ENCODE results near the gene LILRA6.
"Not testable (repeated sequence)": the region's sequence is repeated elsewhere in the genome, so short reads cannot be mapped to it uniquely, and the experiment has no call there.

The LILRA6 gene

GRCh38 chr19:54266133-54266532 is 23.5 kb upstream of the LILRA6 start:
- DNase-seq: peak in 31 of 56 donors; percentile 4 to 72 (median 35)

DNA sequence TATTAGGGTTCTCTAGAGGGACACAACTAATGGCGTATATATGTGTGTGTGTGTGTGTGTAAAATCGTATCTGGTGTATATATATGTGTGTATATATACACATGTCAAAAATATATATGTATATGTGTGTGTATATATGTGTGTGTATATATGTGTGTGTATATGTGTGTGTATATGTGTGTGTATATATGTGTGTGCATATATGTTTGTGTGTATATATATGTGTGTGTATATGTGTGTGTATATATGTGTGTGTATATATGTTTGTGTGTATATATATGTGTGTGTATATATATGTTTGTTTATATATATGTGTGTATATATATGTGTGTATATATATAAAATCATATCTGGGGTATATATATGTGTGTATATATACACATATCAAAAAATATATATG is 19.9 kb upstream of the LILRA6 start:
- no peak for DNase-seq

DNA sequence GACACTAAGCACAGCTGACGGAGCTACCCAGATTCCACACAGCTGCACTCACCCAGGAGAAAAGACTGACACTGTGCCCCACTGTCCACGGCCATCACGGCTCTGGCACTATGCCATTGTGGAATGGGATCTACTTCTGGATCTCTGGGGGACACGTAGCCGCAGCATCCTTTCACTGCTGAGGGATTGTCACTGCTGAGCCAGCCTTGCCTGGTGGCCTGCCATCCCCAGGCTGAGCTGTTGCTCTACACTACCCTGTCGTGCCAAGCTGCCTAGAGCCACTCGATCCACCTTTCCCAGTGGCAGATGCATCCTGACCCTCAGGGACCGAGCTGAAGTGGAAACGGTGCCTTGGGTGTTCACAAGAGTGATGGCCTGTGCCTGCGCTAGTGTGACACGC is 19.5 kb upstream of the LILRA6 start:
- no peak for DNase-seq

DNA sequence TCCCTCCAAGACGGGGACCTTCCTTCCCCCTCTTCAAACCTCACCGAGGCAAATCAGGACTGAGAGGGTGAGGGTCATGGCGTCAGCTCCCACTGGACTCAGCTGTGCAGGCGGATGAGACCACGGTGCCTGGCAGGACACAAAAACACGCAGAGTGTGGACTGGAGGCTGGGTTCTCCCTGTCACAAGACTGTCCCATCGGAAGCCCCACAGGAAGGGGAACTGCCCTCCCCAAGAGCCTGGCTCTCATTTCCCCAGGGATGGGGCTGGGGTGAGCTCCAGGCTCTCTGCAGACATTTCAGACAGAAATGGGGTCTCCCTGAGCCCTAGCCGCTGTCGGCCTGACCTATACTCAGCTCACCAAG is 14.5 kb upstream of the LILRA6 start, which contains the start of gene LILRB5:
LILRB5 (minus strand) TSS at position 158 of the 365 bp plus-strand sequence; CDS start at position 78, 80 bp downstream.
- no peak for DNase-seq

DNA sequence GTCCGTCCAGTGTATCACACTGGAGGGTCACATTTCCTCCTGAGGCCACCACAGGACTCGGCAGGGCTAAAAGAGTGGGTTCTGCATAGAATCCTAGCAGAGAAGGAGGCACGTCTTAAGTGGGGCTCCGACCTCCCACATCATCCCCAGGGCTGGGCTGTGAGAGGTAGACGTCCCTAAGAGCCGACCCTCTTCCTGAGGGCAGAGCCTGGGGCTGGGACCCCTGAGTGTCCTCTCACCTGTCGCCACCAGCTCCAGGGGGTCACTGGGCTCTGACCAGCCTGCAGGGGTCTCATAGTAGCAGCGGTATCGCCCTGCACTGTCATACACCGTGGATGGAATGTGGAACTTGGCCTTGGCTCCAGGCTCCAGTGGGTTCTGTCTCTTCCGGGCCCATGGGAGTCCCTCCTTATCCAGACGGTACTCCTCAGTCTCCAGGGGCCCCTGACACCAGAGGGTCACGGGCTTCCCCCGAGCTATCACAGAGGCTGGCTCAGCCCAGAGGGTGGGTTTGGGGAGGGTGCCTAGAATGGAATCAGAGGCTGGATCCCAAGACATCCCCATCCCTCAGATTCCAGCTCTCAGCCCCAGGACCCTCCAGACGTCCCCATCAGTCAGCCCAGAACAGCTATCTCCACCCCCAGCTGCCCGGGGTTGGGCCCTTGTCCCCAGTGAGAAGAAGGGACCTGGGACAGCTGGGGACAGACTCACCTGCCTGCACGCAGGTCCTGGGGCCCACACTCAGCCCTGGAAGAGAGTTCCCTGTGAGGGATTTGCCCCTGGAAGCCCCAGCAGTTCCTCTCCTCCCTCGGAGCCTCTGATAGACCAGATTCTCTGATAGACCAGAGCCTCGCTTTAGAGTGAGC is 13.9 kb upstream of the LILRA6 start:
- no peak for DNase-seq

GRCh38 chr19:54255105-54255775 is 12.7 kb upstream of the LILRA6 start:
- DNase-seq: no peak

DNA sequence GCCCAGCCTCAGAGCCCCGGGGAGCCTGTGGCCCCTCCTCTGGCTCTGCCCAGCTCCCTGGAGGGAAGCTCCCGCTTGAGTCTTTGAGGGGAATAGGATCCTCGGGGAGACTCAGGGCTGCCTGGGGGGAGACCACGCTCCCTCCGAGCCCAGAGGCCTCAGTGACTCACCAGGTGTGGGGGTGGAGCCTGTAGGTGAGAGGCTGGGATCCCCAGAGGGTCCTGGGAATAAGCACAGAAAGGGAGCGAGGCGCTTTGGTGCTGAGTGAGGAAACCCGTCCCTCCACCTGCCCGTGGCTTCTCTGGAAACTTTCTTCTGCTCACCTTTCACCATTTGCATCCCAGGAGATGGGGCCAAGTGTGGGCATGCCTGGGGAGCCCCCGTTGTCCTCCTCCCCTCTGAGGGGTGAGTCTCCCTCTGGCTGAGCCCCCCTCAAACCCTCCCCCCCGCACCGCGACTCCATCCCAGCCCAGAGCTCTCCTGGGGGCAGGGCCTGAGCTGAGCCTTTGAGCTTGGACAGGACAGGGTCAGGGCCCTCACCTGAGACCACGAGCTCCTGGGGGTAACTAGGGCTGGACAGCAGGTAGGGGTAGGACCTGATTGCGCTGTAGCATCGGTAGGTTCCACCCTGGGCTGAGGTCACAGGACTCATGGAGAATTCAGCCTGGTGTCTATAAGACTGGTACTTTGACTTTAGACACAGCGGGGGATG is 11.8 kb upstream of the LILRA6 start:
- no peak for DNase-seq

DNA sequence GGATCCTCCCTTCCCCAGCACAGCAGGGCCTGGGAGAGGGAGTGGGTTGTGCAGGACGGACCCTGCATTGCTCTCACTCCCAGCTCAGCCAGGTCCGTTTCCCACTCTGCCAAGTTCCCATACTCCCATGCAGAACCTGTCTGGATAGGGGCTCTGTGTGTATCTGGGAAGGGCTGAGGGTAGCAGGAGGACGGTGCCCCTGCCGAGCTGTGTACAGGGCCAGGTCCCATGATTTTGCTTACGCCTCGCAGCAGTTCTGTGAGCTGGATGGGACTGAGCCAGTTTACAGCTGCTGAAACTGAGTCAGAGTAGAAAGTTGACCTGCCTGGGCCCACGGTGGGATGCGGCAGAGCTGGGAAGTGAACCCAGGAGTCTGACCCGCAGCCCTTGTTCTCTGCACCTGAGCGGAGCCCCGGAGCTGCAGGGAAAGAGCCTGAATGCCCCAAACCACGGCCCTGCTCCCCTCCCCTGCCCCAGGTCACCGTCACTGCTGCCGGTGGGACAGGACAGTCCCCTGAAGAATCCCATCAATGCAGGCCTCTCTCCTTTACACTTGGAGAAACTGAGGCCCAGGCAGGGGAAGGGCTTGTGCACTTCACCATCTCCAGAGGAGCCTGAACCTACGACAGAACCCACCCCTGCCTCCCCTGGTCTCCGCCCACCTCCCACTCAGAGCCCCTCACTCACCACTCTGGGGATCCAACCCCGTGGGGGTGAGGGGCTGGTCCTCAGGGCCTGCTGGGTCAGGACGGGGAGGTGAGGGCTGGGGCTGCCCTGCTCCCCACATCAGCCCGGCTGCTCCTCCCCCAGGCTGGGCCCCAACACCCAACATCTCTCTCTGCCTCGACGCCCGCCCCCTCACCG is 11.0 kb upstream of the LILRA6 start:
- DNase-seq: no peak

DNA sequence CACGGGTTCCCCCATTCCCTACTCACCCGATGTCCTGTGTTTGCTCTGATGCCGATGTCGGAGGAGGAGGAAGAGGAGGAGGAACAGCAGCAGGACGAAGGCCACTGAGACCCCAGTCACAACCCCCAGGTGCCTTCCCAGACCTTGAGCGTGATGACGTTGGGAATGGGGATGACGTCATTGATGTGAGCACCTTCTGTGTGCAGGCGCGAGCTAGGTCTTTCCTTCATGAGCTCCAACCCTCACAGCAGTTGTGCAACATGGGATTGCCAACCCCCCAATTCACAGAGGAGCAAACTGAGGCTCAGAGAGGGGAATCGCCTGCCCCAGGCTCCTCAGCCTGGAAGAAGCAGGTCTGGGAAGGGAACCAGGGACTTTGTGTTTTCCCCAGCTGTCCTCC is 10.3 kb upstream of the LILRA6 start:
- DNase-seq: no peak

DNA sequence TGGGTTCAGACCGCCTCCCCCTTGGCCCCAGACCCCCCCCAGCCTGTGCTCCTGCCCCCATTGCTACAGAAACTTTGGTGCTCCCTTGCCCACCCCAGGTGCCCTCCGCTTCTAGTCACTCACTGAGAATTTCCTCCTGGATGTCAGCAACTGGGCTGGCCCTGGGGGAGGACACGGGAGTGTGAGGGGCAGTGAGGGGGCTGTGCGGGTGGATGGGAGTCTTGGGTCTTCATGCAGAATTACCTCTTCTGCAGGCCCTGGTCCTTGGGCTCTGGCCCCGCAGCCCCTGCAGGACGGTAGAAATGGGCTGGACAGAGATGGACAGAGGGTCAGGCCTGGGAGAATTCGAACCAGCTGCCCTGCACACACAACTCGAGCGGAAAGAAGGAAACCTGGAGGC is 9.7 kb upstream of the LILRA6 start:
- DNase-seq: no peak

- DNase-seq: peak in 13 of 56 donors; percentile 1 to 38 (median 16)
These were observed 5.5 kb upstream of the LILRA6 start for GRCh38 chr19:54248016-54248601.

DNA sequence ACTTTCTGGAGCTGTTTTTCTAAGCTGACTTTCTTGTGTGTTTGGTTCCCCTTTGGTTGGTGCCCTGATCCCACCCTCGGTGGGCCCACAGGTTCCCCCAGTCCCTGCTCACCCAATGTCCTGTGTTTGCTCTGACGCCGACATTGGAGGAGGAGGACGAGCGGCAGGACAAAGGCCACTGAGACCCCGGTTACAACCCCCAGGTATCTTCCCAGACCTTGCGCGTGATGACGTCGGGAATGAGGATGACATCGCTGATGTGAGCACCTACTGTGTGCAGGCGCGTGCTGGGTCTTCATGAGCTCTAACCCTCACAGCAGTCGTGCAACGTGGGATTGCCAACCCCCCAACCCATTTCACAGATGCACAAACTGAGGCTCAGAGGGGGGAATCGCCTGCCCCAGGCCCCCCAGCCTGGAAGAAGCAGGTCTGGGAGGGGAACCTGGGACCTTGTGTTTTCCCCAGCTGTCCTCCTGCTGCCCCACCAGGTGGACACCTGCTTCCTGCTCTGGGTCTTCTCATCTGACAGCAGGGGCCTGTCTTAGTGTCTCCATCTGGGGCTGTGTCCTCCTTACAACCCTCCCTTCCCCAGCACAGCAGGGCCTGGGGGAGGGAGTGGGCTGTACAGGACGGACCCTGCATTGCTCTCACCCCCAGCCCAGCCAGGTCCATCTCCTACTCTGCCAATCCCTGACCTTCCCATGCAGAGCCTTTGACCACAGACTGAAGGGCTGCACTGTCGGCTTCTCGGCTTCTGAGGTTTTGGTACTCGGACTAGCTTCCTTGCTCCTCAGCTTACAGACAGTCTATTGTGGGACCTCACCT is 4.7 kb upstream of the LILRA6 start:
- no peak for DNase-seq

GRCh38 chr19:54245936-54246335 is 3.3 kb upstream of the LILRA6 start:
- no peak for DNase-seq

DNA sequence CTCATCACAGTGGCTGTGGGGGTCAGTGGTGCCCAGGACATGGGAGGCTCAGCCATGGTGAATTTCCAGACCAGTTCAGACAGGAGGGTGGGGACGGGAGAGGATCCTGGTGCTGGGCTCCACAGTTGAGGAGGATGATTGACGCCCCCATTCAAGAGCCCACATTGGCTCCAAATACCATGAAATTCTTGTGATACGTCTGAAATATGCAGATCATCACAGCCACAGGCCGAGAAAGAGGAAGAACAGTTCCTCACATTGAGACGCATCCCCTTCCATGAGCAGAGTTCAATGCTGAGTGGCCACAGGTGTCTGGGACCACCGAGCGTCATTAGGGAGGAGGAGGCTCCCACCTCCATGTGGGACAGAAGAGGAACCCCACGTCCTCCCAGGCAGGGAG is 1.2 kb upstream of the LILRA6 start:
- DNase-seq: not testable (repeated sequence)

- not testable (repeated sequence) for DNase-seq
These were observed 356 bp downstream of the LILRA6 start for GRCh38 chr19:54242234-54242633.

GRCh38 chr19:54240372-54241336 is 1.9 kb downstream of the LILRA6 start:
- DNase-seq: not testable (repeated sequence)

- not testable (repeated sequence) for DNase-seq
These were observed 2.9 kb downstream of the LILRA6 start for GRCh38 chr19:54239491-54240371.

All from nucleus accumbens (tissue), 56 donors.